Measurements from ENCODE around the gene RAD51B.

The RAD51B gene

DNA sequence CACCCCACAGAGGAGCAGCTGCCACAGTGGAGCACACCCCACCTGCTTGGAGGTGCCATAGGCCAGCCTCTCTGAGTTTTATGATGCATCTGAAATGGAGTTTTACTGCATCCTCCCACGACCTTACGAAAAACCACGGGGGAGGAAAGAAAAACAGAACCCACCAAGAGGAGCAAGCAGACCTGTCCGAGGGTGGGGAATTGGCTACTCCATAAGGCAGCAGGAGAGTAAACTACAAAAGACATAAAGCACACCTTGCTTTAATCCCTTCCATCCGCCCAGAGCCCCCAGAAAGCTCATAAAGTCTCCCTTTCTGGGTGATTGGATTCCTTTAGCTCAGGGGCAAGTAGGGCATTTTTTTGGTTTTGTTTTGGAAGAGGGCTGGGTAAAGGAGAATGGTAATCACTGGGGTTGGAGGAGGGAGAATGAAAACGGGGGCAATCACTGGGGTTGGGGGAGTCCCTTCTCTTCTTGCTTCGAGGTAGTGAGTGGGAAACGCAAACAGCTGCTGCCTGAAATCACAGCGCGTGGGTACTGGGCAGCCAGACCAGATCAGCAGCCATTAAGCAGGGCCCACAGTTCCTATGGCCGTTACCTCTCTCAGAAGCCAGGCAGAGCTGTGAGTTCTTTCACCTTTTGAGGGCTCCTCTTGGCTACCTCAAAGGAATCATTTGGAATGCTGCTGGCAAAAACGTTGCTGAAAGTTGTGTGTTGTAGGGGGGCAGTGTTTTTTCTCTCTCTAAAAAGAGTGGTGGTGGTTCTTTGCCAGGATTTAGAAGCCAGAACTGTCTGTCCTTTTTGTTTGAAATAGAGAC is 539.6 kb downstream of the RAD51B start:
- Histone ChIP-seq H3K27me3 (ENCODE audit: insufficient read depth, poor library complexity, severe bottlenecking) (no peaks in the 10 kb centered on the region), H3K36me3 (ENCODE audit: low read depth) (no peaks in the 10 kb centered on the region), H3K27ac (ENCODE audit: poor library complexity, severe bottlenecking) (no peak overlapping the region), H3K4me1 (ENCODE audit: insufficient read depth, poor library complexity, severe bottlenecking) (peaks cover 8% of the 10 kb centered on the region), H3K9me3 (ENCODE audit: severe bottlenecking) (no peaks in the 10 kb centered on the region), H3K4me3 (ENCODE audit: severe bottlenecking) (no peak overlapping the region)
- TF ChIP-seq, protein P1, sequence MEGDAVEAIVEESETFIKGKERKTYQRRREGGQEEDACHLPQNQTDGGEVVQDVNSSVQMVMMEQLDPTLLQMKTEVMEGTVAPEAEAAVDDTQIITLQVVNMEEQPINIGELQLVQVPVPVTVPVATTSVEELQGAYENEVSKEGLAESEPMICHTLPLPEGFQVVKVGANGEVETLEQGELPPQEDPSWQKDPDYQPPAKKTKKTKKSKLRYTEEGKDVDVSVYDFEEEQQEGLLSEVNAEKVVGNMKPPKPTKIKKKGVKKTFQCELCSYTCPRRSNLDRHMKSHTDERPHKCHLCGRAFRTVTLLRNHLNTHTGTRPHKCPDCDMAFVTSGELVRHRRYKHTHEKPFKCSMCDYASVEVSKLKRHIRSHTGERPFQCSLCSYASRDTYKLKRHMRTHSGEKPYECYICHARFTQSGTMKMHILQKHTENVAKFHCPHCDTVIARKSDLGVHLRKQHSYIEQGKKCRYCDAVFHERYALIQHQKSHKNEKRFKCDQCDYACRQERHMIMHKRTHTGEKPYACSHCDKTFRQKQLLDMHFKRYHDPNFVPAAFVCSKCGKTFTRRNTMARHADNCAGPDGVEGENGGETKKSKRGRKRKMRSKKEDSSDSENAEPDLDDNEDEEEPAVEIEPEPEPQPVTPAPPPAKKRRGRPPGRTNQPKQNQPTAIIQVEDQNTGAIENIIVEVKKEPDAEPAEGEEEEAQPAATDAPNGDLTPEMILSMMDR (IDR thresholded peaks at IDR 0.05; ENCODE audit: poor library complexity, severe bottlenecking): no peak
- DNase-seq (ENCODE audit: low spot score) (no peak), ATAC-seq (ENCODE audit: low read depth) (no peak)

DNA sequence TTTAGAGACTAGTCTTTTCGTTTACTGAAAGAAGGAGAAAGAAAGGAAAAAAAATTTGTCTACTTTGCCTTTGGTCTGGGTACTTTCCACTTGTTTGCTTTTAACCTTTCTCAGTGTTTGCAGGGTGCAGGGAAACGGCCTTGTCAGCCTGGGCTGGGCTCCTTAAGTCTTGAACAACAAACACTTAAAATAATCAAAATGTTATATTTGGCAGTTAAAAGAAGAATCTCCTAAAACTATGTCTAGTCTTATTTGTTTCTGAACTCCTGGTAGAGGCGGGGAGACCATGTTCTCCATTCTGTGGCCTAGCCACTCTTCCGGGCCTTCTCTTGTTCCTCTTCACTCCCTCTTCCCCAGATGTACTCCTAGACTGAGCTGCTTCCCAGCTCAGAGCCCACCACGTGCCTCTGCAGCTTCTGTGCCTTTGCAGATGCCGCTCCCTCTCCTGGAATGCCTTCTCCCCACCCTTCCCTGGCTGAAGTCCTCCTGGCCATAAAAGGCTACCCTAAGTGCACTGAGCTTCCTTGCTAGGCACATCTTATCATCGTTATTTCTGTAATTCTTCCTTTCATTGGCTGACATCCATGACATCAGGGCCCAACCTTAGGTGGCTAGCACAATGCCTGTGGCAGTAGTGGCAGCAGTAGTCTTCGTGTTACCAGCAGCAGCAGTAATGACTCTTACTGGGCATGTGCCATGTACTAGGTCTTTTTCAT is 540.4 kb downstream of the RAD51B start:
- Histone ChIP-seq H3K27ac (ENCODE audit: poor library complexity, severe bottlenecking) (no peak overlapping the region), H3K4me3 (ENCODE audit: severe bottlenecking) (no peak overlapping the region), H3K27me3 (ENCODE audit: insufficient read depth, poor library complexity, severe bottlenecking) (no peaks in the 10 kb centered on the region), H3K4me1 (ENCODE audit: insufficient read depth, poor library complexity, severe bottlenecking) (peaks cover 13% of the 10 kb centered on the region), H3K9me3 (ENCODE audit: severe bottlenecking) (no peaks in the 10 kb centered on the region), H3K36me3 (ENCODE audit: low read depth) (no peaks in the 10 kb centered on the region)
- DNase-seq (ENCODE audit: low spot score) (no peak), ATAC-seq (ENCODE audit: low read depth) (peak; percentile 77)
- TF ChIP-seq, protein P1 (IDR thresholded peaks at IDR 0.05; ENCODE audit: poor library complexity, severe bottlenecking): no peak

DNA sequence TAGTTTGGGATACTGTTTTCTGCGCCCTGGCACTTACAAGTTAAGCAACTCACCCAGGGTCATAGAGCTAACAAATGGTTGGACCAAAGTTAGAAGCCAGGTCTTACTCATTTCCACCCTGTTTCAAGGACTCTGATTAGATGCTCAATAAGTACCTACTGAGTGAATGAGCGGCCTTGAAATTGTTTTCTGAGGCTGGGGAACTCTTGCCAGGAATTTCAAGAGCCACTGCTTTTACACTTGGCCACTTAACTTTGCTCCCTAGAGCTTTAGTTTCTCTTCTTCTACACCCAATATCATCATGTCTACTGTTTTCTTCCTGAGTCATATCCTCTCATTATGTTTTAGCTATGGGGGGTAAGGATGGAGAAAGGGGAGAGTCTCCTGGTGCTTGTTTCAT is 541.7 kb downstream of the RAD51B start:
- peak overlapping the region; percentile 0 for H3K27ac ChIP-seq (ENCODE audit: poor library complexity, severe bottlenecking)
- DNase-seq (ENCODE audit: low spot score): no peak
- TF ChIP-seq, protein P1 (IDR thresholded peaks at IDR 0.05; ENCODE audit: poor library complexity, severe bottlenecking): no peak
- no peak overlapping the region for H3K4me3 ChIP-seq (ENCODE audit: severe bottlenecking)
- H3K4me1 ChIP-seq (ENCODE audit: insufficient read depth, poor library complexity, severe bottlenecking): peaks cover 21% of the 10 kb centered on the region
- no peaks in the 10 kb centered on the region for H3K9me3 ChIP-seq (ENCODE audit: severe bottlenecking)
- ATAC-seq (ENCODE audit: low read depth): no peak
- no peaks in the 10 kb centered on the region for H3K27me3 ChIP-seq (ENCODE audit: insufficient read depth, poor library complexity, severe bottlenecking)
- H3K36me3 ChIP-seq (ENCODE audit: low read depth): no peaks in the 10 kb centered on the region

DNA sequence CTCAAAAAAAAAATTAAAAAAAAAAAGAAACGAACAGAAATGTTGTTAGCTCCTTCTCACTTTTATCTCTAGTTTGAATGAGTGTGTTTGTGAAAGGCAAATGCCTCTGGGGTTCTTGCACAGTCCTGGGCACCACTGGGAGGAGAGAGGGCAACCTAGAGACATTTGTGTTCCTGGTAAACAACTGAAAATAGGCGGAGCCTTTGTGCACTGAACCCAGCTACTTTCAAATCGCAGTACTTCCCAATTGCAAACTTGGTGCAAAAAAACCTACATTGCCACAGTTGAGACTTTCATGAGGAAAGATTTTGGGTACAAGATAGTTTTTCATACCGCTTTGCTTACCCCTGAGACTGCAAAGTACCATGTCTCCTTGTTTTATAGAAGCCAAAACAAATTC is 543.3 kb downstream of the RAD51B start:
- H3K4me1 ChIP-seq (ENCODE audit: insufficient read depth, poor library complexity, severe bottlenecking): peaks cover 21% of the 10 kb centered on the region
- no peaks in the 10 kb centered on the region for H3K9me3 ChIP-seq (ENCODE audit: severe bottlenecking)
- H3K27ac ChIP-seq (ENCODE audit: poor library complexity, severe bottlenecking): no peak overlapping the region
- H3K36me3 ChIP-seq (ENCODE audit: low read depth): no peaks in the 10 kb centered on the region
- TF ChIP-seq, protein P1 (IDR thresholded peaks at IDR 0.05; ENCODE audit: poor library complexity, severe bottlenecking): no peak
- H3K27me3 ChIP-seq (ENCODE audit: insufficient read depth, poor library complexity, severe bottlenecking): no peaks in the 10 kb centered on the region
- no peak overlapping the region for H3K4me3 ChIP-seq (ENCODE audit: severe bottlenecking)
- DNase-seq (ENCODE audit: low spot score) (no peak), ATAC-seq (ENCODE audit: low read depth) (no peak)

Measured in RWPE2 (cell line).